HCT116 (cell line): ENCODE data around the gene LOXL1. TPM values are rescaled to one million over a fixed set of nuclear protein-coding genes. Genes with fewer than 3 reads are reported as not detected.

Experiments used
- ATAC-seq: fragments of 200-7000 bp; cut with Tn5 transposase; 2 replicates; pipeline ENCODE4 v1.9.1; 2020; ENCODE audit warnings: mild to moderate bottlenecking, moderate library complexity
- BruUV-seq: library from RNA; stranded (reverse); fragments of 400-500 nt; replicated peaks from 2 replicates; lab custom pipeline; 2021; lab: Mats Ljungman, UMichigan
- CTCF ChIA-PET: fragments of 300-600 bp; sonication (Branson Sonifier 250); formaldehyde crosslinking; loops from one replicate; lab custom pipeline; 2021; ENCODE audit warnings: antibody characterized with exemption; lab: Charles Lee
- POLR2A ChIA-PET: fragments of 300-600, 350-600 bp; sonication (Branson Sonifier 250); formaldehyde crosslinking; loops from one replicate; lab custom pipeline; 2021; ENCODE audit warnings: antibody characterized with exemption; lab: Charles Lee
- RAD21 ChIA-PET, 2 experiments: fragments of 300-600 bp; sonication (Branson Sonifier 250); formaldehyde crosslinking; loops; one replicate each; lab custom pipeline; 2023; ENCODE audit warnings: low total read pairs in 2 of 2; ENCODE audit not compliant: uncharacterized antibody in 2 of 2, unreplicated experiment in 2 of 2, low non-redundant PET in 1 of 2; lab: Charles Lee
- DNase-seq: peaks from one replicate; pipeline ENCODE4 v3.0.0-alpha.2; 2010; ENCODE audit warnings: low read depth, low spot score
- H2AFZ ChIP-seq: fragments of 200-600 bp; shearing (Covaris generic), sonication (generic); 2 replicates; pipeline ENCODE4 v1.6.1; 2017; ENCODE audit warnings: low read depth, mixed run types, mixed read lengths, antibody characterized with exemption, low read length; ENCODE audit not compliant: poor library complexity, severe bottlenecking
- H3K27ac ChIP-seq: 2 replicates; pipeline ENCODE4 v1.5.1; 2012; ENCODE audit warnings: low read depth, low read length
- H3K27me3 ChIP-seq: fragments of 200-600 bp; sonication (generic); 2 replicates; pipeline ENCODE4 v1.6.1; 2016; ENCODE audit warnings: mixed run types, low read length, mixed read lengths; ENCODE audit not compliant: insufficient read depth
- H3K36me3 ChIP-seq, 2 experiments: fragments of 200-500 bp in 1 of 2; fragments of 200-600 bp in 1 of 2; sonication (Bioruptor generic) in 1 of 2; sonication (generic) in 1 of 2; 2 replicates each; pipeline versions ENCODE4 v1.5.1 to v1.6.1; 2014 to 2016; ENCODE audit warnings: low read length in 2 of 2, inconsistent platforms in 1 of 2, mixed read lengths in 1 of 2, mixed run types in 1 of 2; ENCODE audit not compliant: insufficient read depth in 2 of 2, control insufficient read depth in 1 of 2
- H3K4me1 ChIP-seq, 2 experiments: fragments of 200-600 bp in 1 of 2; sonication (generic) in 1 of 2; 2 replicates each; pipeline versions ENCODE4 v1.5.1 to v1.6.1; 2012 to 2017; ENCODE audit warnings: low read length in 2 of 2, inconsistent platforms in 1 of 2, mild to moderate bottlenecking in 1 of 2, mixed read lengths in 1 of 2, mixed run types in 1 of 2, moderate library complexity in 1 of 2; ENCODE audit not compliant: insufficient read depth in 2 of 2, control insufficient read depth in 1 of 2
- H3K4me2 ChIP-seq: fragments of 200-600 bp; sonication (generic); 2 replicates; pipeline ENCODE4 v1.6.1; 2017; ENCODE audit warnings: mixed run types, low read length, mixed read lengths
- H3K4me3 ChIP-seq, 2 experiments: fragments of 200-600 bp in 1 of 2; sonication (generic) in 1 of 2; replicated peaks in 1 of 2; 2 replicates each; pipeline ENCODE4 v1.5.1; 2011 to 2016; ENCODE audit warnings: low read length in 2 of 2, control low read depth in 1 of 2, low read depth in 1 of 2, mild to moderate bottlenecking in 1 of 2, mixed read lengths in 1 of 2, mixed run types in 1 of 2
- H3K79me2 ChIP-seq: fragments of 200-600 bp; sonication (generic); 2 replicates; pipeline ENCODE4 v1.6.1; 2017; ENCODE audit warnings: mild to moderate bottlenecking, mixed run types, low read length, moderate library complexity, mixed read lengths; ENCODE audit not compliant: insufficient read depth
- H3K9ac ChIP-seq: fragments of 200-600 bp; sonication (generic); 2 replicates; pipeline ENCODE4 v1.6.1; 2016; ENCODE audit warnings: low read length, mixed read lengths
- H3K9me2 ChIP-seq: fragments of 200-600 bp; sonication (generic), shearing (Covaris generic); 2 replicates; pipeline ENCODE4 v1.6.1; 2017; ENCODE audit warnings: mixed run types, mild to moderate bottlenecking, moderate library complexity; ENCODE audit not compliant: insufficient read depth
- H3K9me3 ChIP-seq, 2 experiments: fragments of 200-500 bp in 1 of 2; fragments of 200-600 bp in 1 of 2; sonication (Bioruptor generic) in 1 of 2; sonication (generic) in 1 of 2; 2 replicates each; pipeline ENCODE4 v1.6.1; 2014 to 2017; ENCODE audit warnings: low read length in 2 of 2, mixed read lengths in 2 of 2, inconsistent platforms in 1 of 2, low read depth in 1 of 2, mild to moderate bottlenecking in 1 of 2, mixed run types in 1 of 2, moderate library complexity in 1 of 2; ENCODE audit not compliant: control insufficient read depth in 1 of 2, insufficient read depth in 1 of 2
- H4K20me1 ChIP-seq: fragments of 200-600 bp; sonication (generic), shearing (Covaris generic); 2 replicates; pipeline ENCODE4 v1.6.1; 2017; ENCODE audit warnings: mixed run types, mild to moderate bottlenecking, moderate library complexity; ENCODE audit not compliant: insufficient read depth
- CEBPB ChIP-seq: IDR thresholded peaks from 2 replicates; pipeline ENCODE4 v1.6.1; 2012; ENCODE audit warnings: low read depth
- CTCF ChIP-seq, 3 experiments: fragments of 200-600 bp in 1 of 3; sonication (generic) in 1 of 3; IDR thresholded peaks in 2 of 3; conservative IDR thresholded peaks in 1 of 3; 2 replicates each; pipeline ENCODE4 v1.5.1; 2012 to 2017; ENCODE audit warnings: low read depth in 2 of 3, low read length in 2 of 3, antibody characterized with exemption in 1 of 3, borderline replicate concordance in 1 of 3, control low read depth in 1 of 3, mild to moderate bottlenecking in 1 of 3, mixed read lengths in 1 of 3, mixed run types in 1 of 3, moderate library complexity in 1 of 3; ENCODE audit not compliant: insufficient read depth in 1 of 3
- EZH2 ChIP-seq: fragments of 200-600 bp; sonication (generic); IDR thresholded peaks from 2 replicates; pipeline ENCODE4 v1.6.1; 2017; ENCODE audit warnings: antibody characterized with exemption, mixed run types
- JUND ChIP-seq: IDR thresholded peaks from 2 replicates; pipeline ENCODE4 v1.6.1; 2012
- POLR2A ChIP-seq: IDR thresholded peaks from 2 replicates; pipeline ENCODE4 v1.7.0; 2011; ENCODE audit warnings: borderline replicate concordance; ENCODE audit not compliant: insufficient read depth, insufficient read length; ENCODE audit errors: extremely low read depth
- POLR2AphosphoS5 ChIP-seq: IDR thresholded peaks from 2 replicates; pipeline ENCODE4 v1.6.1; 2011; ENCODE audit warnings: mild to moderate bottlenecking, low read depth, low read length, moderate library complexity
- SRF ChIP-seq: IDR thresholded peaks from 2 replicates; pipeline ENCODE4 v1.6.1; 2012; ENCODE audit warnings: low read depth
- YY1 ChIP-seq: IDR thresholded peaks from 2 replicates; pipeline ENCODE4 v1.6.1; 2011; ENCODE audit warnings: low read length, low read depth, moderate library complexity, mild to moderate bottlenecking; ENCODE audit not compliant: insufficient replicate concordance; ENCODE audit errors: extremely low read depth
- ZBTB33 ChIP-seq: IDR thresholded peaks from 2 replicates; pipeline ENCODE4 v1.6.1; 2011; ENCODE audit warnings: mild to moderate bottlenecking, low read length, moderate library complexity; ENCODE audit not compliant: insufficient replicate concordance; ENCODE audit errors: extremely low read depth
- ZNF274 ChIP-seq: fragments of 200-500 bp; sonication (Bioruptor generic); IDR thresholded peaks from 2 replicates; pipeline ENCODE4 v1.6.1; 2014; ENCODE audit warnings: mild to moderate bottlenecking, low read depth, low read length, inconsistent platforms
- intact Hi-C: fragments of 100-400 bp; cut with micrococcal nuclease; formaldehyde crosslinking; loops from 2 replicates; pipeline ENCODE4 v1.10.0; 2022
- total RNA-seq: library from RNA; stranded (reverse); gene quantifications from one replicate; pipeline ENCODE4 v1.2.1, GENCODE V29; 2021; ENCODE audit not compliant: unreplicated experiment
- TF ChIP-seq, protein P1 (sequence below): IDR thresholded peaks from 2 replicates; pipeline ENCODE4 v1.6.1; 2012

Gene LOXL1
- total RNA-seq, 1 experiment from 2014 or later: 14.9 TPM

DNA sequence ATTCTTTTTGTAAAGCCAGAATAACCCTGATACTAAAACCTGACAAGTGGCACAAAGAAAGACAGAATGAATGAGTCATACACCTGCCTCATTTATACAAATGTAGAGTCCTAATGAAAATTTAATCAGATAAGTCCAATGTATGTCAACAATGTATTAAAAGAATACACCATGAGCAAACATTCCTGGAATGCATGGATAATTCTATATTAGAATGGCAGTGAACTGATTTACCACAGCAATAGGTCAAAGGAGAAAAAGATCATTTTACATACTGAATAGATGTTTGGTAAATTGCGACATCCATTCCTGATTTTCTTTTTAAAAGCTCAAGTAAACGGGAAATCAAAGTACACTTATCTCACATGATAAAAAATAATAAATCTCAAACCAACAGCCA is 11.2 kb upstream of the LOXL1 start:
- Histone ChIP-seq H3K9ac (no peak overlapping the region), H3K4me3 (no peak overlapping the region), H2AFZ (no peak overlapping the region), H3K4me2 (no peak overlapping the region), H4K20me1 (no peaks in the 10 kb centered on the region), H3K79me2 (no peaks in the 10 kb centered on the region), H3K36me3 (peaks cover 0 to 3% of the 10 kb centered on the region in 2 experiments; a peak in 1 of 4 replicates), H3K27ac (no peak overlapping the region), H3K9me2 (no peaks in the 10 kb centered on the region), H3K9me3 (no peaks in the 10 kb centered on the region), H3K4me1 (no peaks in the 10 kb centered on the region), H3K27me3 (no peaks in the 10 kb centered on the region)
- CTCF ChIA-PET: interaction anchor here (1.5 kb wide), 1 partner anchor 13 kb away, joined by 4 read pairs; no protein-coding TSS in a partner anchor
- POLR2A ChIA-PET: no interaction called here
- no peak for TF ChIP-seq ZNF274
- TF ChIP-seq, protein P1, sequence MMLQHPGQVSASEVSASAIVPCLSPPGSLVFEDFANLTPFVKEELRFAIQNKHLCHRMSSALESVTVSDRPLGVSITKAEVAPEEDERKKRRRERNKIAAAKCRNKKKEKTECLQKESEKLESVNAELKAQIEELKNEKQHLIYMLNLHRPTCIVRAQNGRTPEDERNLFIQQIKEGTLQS: no peak
- DNase-seq (no peak), ATAC-seq (no peak)
- RAD21 ChIA-PET: no interaction called here
- intact Hi-C loops: no loop called here
- no TSS peak for BruUV-seq

DNA sequence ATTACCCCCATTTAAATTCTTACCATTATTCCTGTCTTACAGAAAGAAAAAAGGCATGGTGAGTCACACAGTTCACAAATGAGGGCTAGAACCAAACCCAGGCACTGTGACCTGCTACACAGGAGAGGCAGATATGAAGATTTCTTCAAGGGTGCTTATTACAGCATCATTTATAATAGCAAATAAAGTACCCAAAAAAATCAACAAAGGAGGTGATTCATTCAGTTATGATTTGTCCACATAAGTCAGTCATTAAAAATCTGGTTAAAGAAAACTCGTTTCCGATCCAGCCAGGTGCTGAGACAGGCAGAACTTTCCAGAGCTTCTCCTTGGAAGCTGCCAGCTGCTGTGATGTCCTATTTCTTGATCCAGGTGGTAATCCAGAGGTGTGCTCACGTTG is 7.5 kb upstream of the LOXL1 start:
- Histone ChIP-seq H3K36me3 (peaks cover 0 to 3% of the 10 kb centered on the region in 2 experiments; a peak in 1 of 4 replicates), H3K9ac (no peak overlapping the region), H3K27me3 (no peaks in the 10 kb centered on the region), H3K4me2 (no peak overlapping the region), H3K27ac (no peak overlapping the region), H3K79me2 (no peaks in the 10 kb centered on the region), H2AFZ (no peak overlapping the region), H3K9me3 (no peaks in the 10 kb centered on the region), H3K4me3 (no peak overlapping the region), H4K20me1 (no peaks in the 10 kb centered on the region), H3K9me2 (no peaks in the 10 kb centered on the region), H3K4me1 (peaks cover 2 to 4% of the 10 kb centered on the region in 2 experiments; a peak in 3 of 4 replicates)
- RAD21 ChIA-PET: no interaction called here
- CTCF ChIA-PET: no interaction called here
- TF ChIP-seq YY1 (no peak), EZH2 (no peak), CTCF (IDR thresholded peaks at IDR 0.05 in 2 of 3, conservative IDR thresholded peaks at IDR 0.05 in 1 of 3; ENCODE audit: borderline replicate concordance in 1 of 3, insufficient read depth in 1 of 3, low read depth in 2 of 3, low read length in 2 of 3) (no peak), CEBPB (no peak), ZBTB33 (no peak), SRF (no peak), JUND (no peak), POLR2AphosphoS5 (no peak), POLR2A (no peak)
- ATAC-seq (no peak), DNase-seq (no peak)
- intact Hi-C loops: no loop called here
- POLR2A ChIA-PET: no interaction called here
- no TSS peak for BruUV-seq
